Endodermal cell (in vitro differentiated cells): ENCODE data around the gene EIF4A2. TPM values are rescaled to one million over a fixed set of nuclear protein-coding genes. Genes with fewer than 3 reads are reported as not detected.

ENCODE experiments used
- DNase-seq: peaks from one replicate; pipeline ENCODE4 v3.0.0-alpha.2; 2017
- H3K27ac ChIP-seq: 2 replicates; pipeline ENCODE4 v1.5.1; 2013; ENCODE audit warnings: mild to moderate bottlenecking, low read depth, low read length, moderate library complexity
- H3K27me3 ChIP-seq: 2 replicates; pipeline ENCODE4 v1.6.1; 2013; ENCODE audit warnings: mild to moderate bottlenecking, low read length, moderate library complexity; ENCODE audit not compliant: insufficient read depth, control insufficient read depth, poor library complexity, severe bottlenecking
- H3K36me3 ChIP-seq: 2 replicates; pipeline ENCODE4 v1.7.0; 2013; ENCODE audit warnings: mild to moderate bottlenecking, low read length, moderate library complexity; ENCODE audit not compliant: control insufficient read depth, insufficient read depth
- H3K4me1 ChIP-seq: one replicate; pipeline ENCODE4 v1.7.0; 2013; ENCODE audit warnings: low read length; ENCODE audit not compliant: control insufficient read depth, insufficient read depth
- H3K4me3 ChIP-seq: 2 replicates; pipeline ENCODE4 v1.5.1; 2013; ENCODE audit warnings: mild to moderate bottlenecking, low read length, moderate library complexity
- H3K9ac ChIP-seq: 2 replicates; pipeline ENCODE4 v1.6.1; 2013; ENCODE audit warnings: mild to moderate bottlenecking, low read length, moderate library complexity; ENCODE audit not compliant: poor library complexity, severe bottlenecking; ENCODE audit errors: extremely low read depth
- H3K9me3 ChIP-seq: 2 replicates; pipeline ENCODE4 v1.6.1; 2013; ENCODE audit warnings: mild to moderate bottlenecking, low read length, moderate library complexity; ENCODE audit not compliant: control insufficient read depth
- H3K27ac Mint-ChIP-seq: 2 replicates; pipeline ENCODE4 v1.8.0; 2020; ENCODE audit warnings: mixed read lengths
- H3K27me3 Mint-ChIP-seq: 2 replicates; pipeline ENCODE4 v1.8.0; 2021; ENCODE audit warnings: mild to moderate bottlenecking, mixed read lengths; ENCODE audit not compliant: insufficient read depth
- H3K36me3 Mint-ChIP-seq: 2 replicates; pipeline ENCODE4 v1.8.0; 2020; ENCODE audit warnings: low read depth, mixed read lengths
- H3K4me1 Mint-ChIP-seq: 2 replicates; pipeline ENCODE4 v1.8.0; 2020; ENCODE audit warnings: mixed read lengths
- H3K4me3 Mint-ChIP-seq: 2 replicates; pipeline ENCODE4 v1.8.0; 2020; ENCODE audit warnings: mild to moderate bottlenecking, moderate library complexity, mixed read lengths
- H3K9me3 Mint-ChIP-seq: 2 replicates; pipeline ENCODE4 v1.8.0; 2020; ENCODE audit warnings: mild to moderate bottlenecking, mixed read lengths
- WGBS, 2 experiments: methylation state at CpG; one replicate each; pipeline versions ENCODE4 v1.1.5 to v1.1.7; 2013; ENCODE audit warnings: missing lambda C conversion rate in 2 of 2, mixed read lengths in 1 of 2; ENCODE audit not compliant: insufficient coverage in 1 of 2, insufficient read length in 1 of 2; 5-methylcytosine and 5-hydroxymethylcytosine counted together
- total RNA-seq, 2 donors: library from RNA; stranded (reverse); fragmentation: NEBNext Ultra II Directional in 1 of 2; extraction: Animal tissue kit (Norgen Biotek cat#: 25700) in 1 of 2; gene quantifications; 2 replicates in 1 of 2; 3 replicates in 1 of 2; pipeline ENCODE4 v1.2.1, GENCODE V29; 2021
- TF ChIP-seq, protein P1 (sequence below): fragments of 200-600 bp; sonication (generic); conservative IDR thresholded peaks from 2 replicates; pipeline ENCODE4 v1.5.0; 2021; ENCODE audit warnings: antibody characterized with exemption, mild to moderate bottlenecking

The EIF4A2 gene
- total RNA-seq, 2 donors from 2014 or later = 329 TPM

DNA sequence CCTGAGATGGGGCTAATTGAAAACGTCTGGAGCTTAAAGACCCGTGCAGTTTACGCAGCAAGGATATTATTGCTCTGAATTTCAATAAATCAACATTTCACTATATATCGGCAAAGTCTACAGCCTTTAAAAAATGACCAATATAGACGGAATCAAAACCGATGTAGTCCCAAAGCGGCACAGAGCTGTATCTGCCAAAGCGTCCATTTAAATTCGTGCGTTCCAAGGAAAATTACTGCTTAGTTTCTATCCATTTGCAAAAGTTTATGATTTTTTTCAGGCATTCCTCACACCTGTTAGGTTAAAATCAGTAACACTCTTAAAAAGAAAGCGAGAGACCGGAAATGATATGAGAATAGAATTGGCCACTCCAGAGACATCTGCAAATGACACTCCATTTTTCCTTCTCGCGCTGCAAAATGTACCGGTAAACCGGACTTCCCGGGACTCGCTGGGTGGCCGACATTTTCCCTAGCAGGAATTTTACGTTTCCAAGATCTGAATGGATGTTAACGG is 777 bp upstream of the EIF4A2 start:
- Mint-ChIP-seq H3K27me3 (peaks cover 36% of the 10 kb centered on the region), H3K9me3 (no peaks in the 10 kb centered on the region), H3K36me3 (peaks cover 40% of the 10 kb centered on the region), H3K27ac (peak overlapping the region; percentile 70), H3K4me1 (peaks cover 24% of the 10 kb centered on the region), H3K4me3 (peak overlapping the region; percentile 99)
- Histone ChIP-seq H3K27me3 (peaks cover 16% of the 10 kb centered on the region), H3K4me1 (no peaks in the 10 kb centered on the region), H3K27ac (peak overlapping the region; percentile 99), H3K9ac (peak overlapping the region; percentile 100), H3K9me3 (no peaks in the 10 kb centered on the region), H3K36me3 (peaks cover 37% of the 10 kb centered on the region), H3K4me3 (peak overlapping the region; percentile 94)
- 6 to 11% methylated on average over 9 to 21 of the region's 21 CpGs for WGBS, 2 experiments
- TF ChIP-seq, protein P1, sequence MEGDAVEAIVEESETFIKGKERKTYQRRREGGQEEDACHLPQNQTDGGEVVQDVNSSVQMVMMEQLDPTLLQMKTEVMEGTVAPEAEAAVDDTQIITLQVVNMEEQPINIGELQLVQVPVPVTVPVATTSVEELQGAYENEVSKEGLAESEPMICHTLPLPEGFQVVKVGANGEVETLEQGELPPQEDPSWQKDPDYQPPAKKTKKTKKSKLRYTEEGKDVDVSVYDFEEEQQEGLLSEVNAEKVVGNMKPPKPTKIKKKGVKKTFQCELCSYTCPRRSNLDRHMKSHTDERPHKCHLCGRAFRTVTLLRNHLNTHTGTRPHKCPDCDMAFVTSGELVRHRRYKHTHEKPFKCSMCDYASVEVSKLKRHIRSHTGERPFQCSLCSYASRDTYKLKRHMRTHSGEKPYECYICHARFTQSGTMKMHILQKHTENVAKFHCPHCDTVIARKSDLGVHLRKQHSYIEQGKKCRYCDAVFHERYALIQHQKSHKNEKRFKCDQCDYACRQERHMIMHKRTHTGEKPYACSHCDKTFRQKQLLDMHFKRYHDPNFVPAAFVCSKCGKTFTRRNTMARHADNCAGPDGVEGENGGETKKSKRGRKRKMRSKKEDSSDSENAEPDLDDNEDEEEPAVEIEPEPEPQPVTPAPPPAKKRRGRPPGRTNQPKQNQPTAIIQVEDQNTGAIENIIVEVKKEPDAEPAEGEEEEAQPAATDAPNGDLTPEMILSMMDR = no peak
- no peak for DNase-seq

- H3K4me1 ChIP-seq = no peaks in the 10 kb centered on the region
- H3K9me3 ChIP-seq = no peaks in the 10 kb centered on the region
- peaks cover 50% of the 10 kb centered on the region for H3K36me3 ChIP-seq
- 0% methylated on average over 29 to 56 of the region's 56 CpGs for WGBS, 2 experiments
- peak overlapping the region; percentile 99 for H3K27ac Mint-ChIP-seq
- peaks cover 13% of the 10 kb centered on the region for H3K27me3 ChIP-seq
- no peaks in the 10 kb centered on the region for H3K9me3 Mint-ChIP-seq
- TF ChIP-seq, protein P1 = no peak
- H3K27ac ChIP-seq = peak overlapping the region; percentile 99
- H3K9ac ChIP-seq = peak overlapping the region; percentile 100
- H3K4me3 Mint-ChIP-seq = peak overlapping the region; percentile 99
- H3K27me3 Mint-ChIP-seq = peaks cover 27% of the 10 kb centered on the region
- H3K36me3 Mint-ChIP-seq = peaks cover 53% of the 10 kb centered on the region
- peak overlapping the region; percentile 94 for H3K4me3 ChIP-seq
- H3K4me1 Mint-ChIP-seq = peaks cover 26% of the 10 kb centered on the region
- DNase-seq = peak; percentile 84
Observed at GRCh38 chr3:186783731-186784515, 546 bp downstream of the EIF4A2 start.

- Mint-ChIP-seq H3K27ac (peak overlapping the region; percentile 99), H3K27me3 (peaks cover 16% of the 10 kb centered on the region), H3K36me3 (peaks cover 57% of the 10 kb centered on the region), H3K9me3 (no peaks in the 10 kb centered on the region), H3K4me1 (peaks cover 26% of the 10 kb centered on the region), H3K4me3 (peak overlapping the region; percentile 99)
- Histone ChIP-seq H3K27ac (no peak overlapping the region), H3K27me3 (peaks cover 3% of the 10 kb centered on the region), H3K4me3 (peak overlapping the region; percentile 94), H3K9ac (peak overlapping the region; percentile 100), H3K9me3 (no peaks in the 10 kb centered on the region), H3K4me1 (no peaks in the 10 kb centered on the region), H3K36me3 (peaks cover 60% of the 10 kb centered on the region)
- TF ChIP-seq, protein P1 = no peak
- DNase-seq = no peak
- WGBS, 2 experiments = 12 to 14% methylated on average over 6 to 7 of the region's 7 CpGs
Observed at GRCh38 chr3:186784820-186785494, 1.6 kb downstream of the EIF4A2 start.
